Measurements from ENCODE around the gene IL1B.

GRCh38 chr2:112825706-112826105 lies 10.9 kb downstream of the IL1B start:
- TF ChIP-seq CTCF (IDR thresholded peaks at IDR 0.05) (no peak), POLR2A (IDR thresholded peaks at IDR 0.05) (no peak), POLR2AphosphoS5 (IDR thresholded peaks at IDR 0.05) (no peak)
